Measurements from ENCODE around the gene MALAT1.
"Not testable (repeated sequence)": the region's sequence is repeated elsewhere in the genome, so short reads cannot be mapped to it uniquely, and the experiment has no call there.

The MALAT1 gene

GRCh38 chr11:65505466-65506289, 6.8 kb downstream of the MALAT1 start:
- peaks cover 85% of the 10 kb centered on the region for H3F3A ChIP-seq (ENCODE audit: insufficient read depth)
- no peak overlapping the region for H2AFZ ChIP-seq (ENCODE audit: low read depth, low read length, severe bottlenecking)
- H3K4me2 ChIP-seq (ENCODE audit: low read depth, low read length, poor library complexity, severe bottlenecking), result peak overlapping the region; percentile 86
- H3K9me2 ChIP-seq (replicated peaks; ENCODE audit: insufficient read depth, low read length), result no peaks in the 10 kb centered on the region
- H3K27ac ChIP-seq (ENCODE audit: low read depth, low read length), result peak overlapping the region; percentile 98
- no peaks in the 10 kb centered on the region for H3K27me3 ChIP-seq (ENCODE audit: low read length)
- H3K9ac ChIP-seq (ENCODE audit: low read length), result no peak overlapping the region
- no peak for TF ChIP-seq EZH2phosphoT487 (conservative IDR thresholded peaks at IDR 0.05; ENCODE audit: low read length)
- TF ChIP-seq, protein P1, sequence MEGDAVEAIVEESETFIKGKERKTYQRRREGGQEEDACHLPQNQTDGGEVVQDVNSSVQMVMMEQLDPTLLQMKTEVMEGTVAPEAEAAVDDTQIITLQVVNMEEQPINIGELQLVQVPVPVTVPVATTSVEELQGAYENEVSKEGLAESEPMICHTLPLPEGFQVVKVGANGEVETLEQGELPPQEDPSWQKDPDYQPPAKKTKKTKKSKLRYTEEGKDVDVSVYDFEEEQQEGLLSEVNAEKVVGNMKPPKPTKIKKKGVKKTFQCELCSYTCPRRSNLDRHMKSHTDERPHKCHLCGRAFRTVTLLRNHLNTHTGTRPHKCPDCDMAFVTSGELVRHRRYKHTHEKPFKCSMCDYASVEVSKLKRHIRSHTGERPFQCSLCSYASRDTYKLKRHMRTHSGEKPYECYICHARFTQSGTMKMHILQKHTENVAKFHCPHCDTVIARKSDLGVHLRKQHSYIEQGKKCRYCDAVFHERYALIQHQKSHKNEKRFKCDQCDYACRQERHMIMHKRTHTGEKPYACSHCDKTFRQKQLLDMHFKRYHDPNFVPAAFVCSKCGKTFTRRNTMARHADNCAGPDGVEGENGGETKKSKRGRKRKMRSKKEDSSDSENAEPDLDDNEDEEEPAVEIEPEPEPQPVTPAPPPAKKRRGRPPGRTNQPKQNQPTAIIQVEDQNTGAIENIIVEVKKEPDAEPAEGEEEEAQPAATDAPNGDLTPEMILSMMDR (IDR thresholded peaks at IDR 0.05; ENCODE audit: insufficient read depth, low read length, poor library complexity, severe bottlenecking), result no peak
- H3K79me2 ChIP-seq (ENCODE audit: insufficient read depth, low read length), result peaks cover 49% of the 10 kb centered on the region
- H3K36me3 ChIP-seq (ENCODE audit: low read length), result peaks cover 57% of the 10 kb centered on the region
- no peaks in the 10 kb centered on the region for H3K9me3 ChIP-seq (ENCODE audit: insufficient read depth, low read length)
- no peak overlapping the region for H3K4me3 ChIP-seq (ENCODE audit: insufficient read depth, low read length, poor library complexity, severe bottlenecking)
- H4K20me1 ChIP-seq (ENCODE audit: low read depth, low read length), result peaks cover 50% of the 10 kb centered on the region

- no peaks in the 10 kb centered on the region for H3K9me2 ChIP-seq (replicated peaks; ENCODE audit: insufficient read depth, low read length)
- H3K27me3 ChIP-seq (ENCODE audit: low read length), result no peaks in the 10 kb centered on the region
- H3F3A ChIP-seq (ENCODE audit: insufficient read depth), result peaks cover 78% of the 10 kb centered on the region
- peaks cover 45% of the 10 kb centered on the region for H4K20me1 ChIP-seq (ENCODE audit: low read depth, low read length)
- H2AFZ ChIP-seq (ENCODE audit: low read depth, low read length, severe bottlenecking), result no peak overlapping the region
- peak overlapping the region; percentile 86 for H3K4me2 ChIP-seq (ENCODE audit: low read depth, low read length, poor library complexity, severe bottlenecking)
- TF ChIP-seq, protein P1 (IDR thresholded peaks at IDR 0.05; ENCODE audit: insufficient read depth, low read length, poor library complexity, severe bottlenecking), result no peak
- no peak for TF ChIP-seq EZH2phosphoT487 (conservative IDR thresholded peaks at IDR 0.05; ENCODE audit: low read length)
- peak overlapping the region; percentile 67 for H3K27ac ChIP-seq (ENCODE audit: low read depth, low read length)
- H3K36me3 ChIP-seq (ENCODE audit: low read length), result peaks cover 50% of the 10 kb centered on the region
- no peak overlapping the region for H3K4me3 ChIP-seq (ENCODE audit: insufficient read depth, low read length, poor library complexity, severe bottlenecking)
- H3K9me3 ChIP-seq (ENCODE audit: insufficient read depth, low read length), result no peaks in the 10 kb centered on the region
- H3K79me2 ChIP-seq (ENCODE audit: insufficient read depth, low read length), result peaks cover 43% of the 10 kb centered on the region
- no peak overlapping the region for H3K9ac ChIP-seq (ENCODE audit: low read length)
Measured at GRCh38 chr11:65506290-65506771, 7.5 kb downstream of the MALAT1 start.

- H3K9me2 ChIP-seq (replicated peaks; ENCODE audit: insufficient read depth, low read length), result no peaks in the 10 kb centered on the region
- no peak for TF ChIP-seq EZH2phosphoT487 (conservative IDR thresholded peaks at IDR 0.05; ENCODE audit: low read length)
- TF ChIP-seq, protein P1 (IDR thresholded peaks at IDR 0.05; ENCODE audit: insufficient read depth, low read length, poor library complexity, severe bottlenecking), result no peak
- H3F3A ChIP-seq (ENCODE audit: insufficient read depth), result peaks cover 72% of the 10 kb centered on the region
- H3K4me2 ChIP-seq (ENCODE audit: low read depth, low read length, poor library complexity, severe bottlenecking), result no peak overlapping the region
- H3K36me3 ChIP-seq (ENCODE audit: low read length), result peaks cover 44% of the 10 kb centered on the region
- no peaks in the 10 kb centered on the region for H3K9me3 ChIP-seq (ENCODE audit: insufficient read depth, low read length)
- H2AFZ ChIP-seq (ENCODE audit: low read depth, low read length, severe bottlenecking), result no peak overlapping the region
- H3K27me3 ChIP-seq (ENCODE audit: low read length), result no peaks in the 10 kb centered on the region
- H3K79me2 ChIP-seq (ENCODE audit: insufficient read depth, low read length), result peaks cover 37% of the 10 kb centered on the region
- H3K27ac ChIP-seq (ENCODE audit: low read depth, low read length), result peak overlapping the region; percentile 67
- H4K20me1 ChIP-seq (ENCODE audit: low read depth, low read length), result peaks cover 39% of the 10 kb centered on the region
- no peak overlapping the region for H3K9ac ChIP-seq (ENCODE audit: low read length)
- H3K4me3 ChIP-seq (ENCODE audit: insufficient read depth, low read length, poor library complexity, severe bottlenecking), result no peak overlapping the region
Measured at GRCh38 chr11:65506772-65507505, 8.1 kb downstream of the MALAT1 start.

DNA sequence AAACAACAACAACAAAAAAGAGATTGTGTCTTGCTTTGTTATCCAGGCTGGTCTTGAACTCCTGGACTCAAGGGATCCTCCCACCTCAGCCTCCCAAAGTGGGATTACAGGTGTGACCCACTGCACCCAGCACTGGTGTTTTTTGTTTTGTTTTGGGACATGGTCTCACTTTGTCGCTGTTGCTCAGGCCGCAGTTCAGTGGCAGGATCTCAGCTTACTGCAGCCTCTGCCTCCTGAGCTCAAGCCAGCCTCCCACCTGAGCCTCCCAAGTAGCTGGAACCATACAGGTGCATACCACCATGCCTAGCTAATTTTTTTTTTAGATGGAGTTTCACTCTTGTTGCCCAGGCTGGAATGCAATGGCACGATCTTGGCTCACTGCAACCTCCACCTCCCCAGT, 13.5 kb downstream of the MALAT1 start:
- H4K20me1 ChIP-seq (ENCODE audit: low read depth, low read length); H3K9me2 ChIP-seq (replicated peaks; ENCODE audit: insufficient read depth, low read length); H3K79me2 ChIP-seq (ENCODE audit: insufficient read depth, low read length); H3K27me3 ChIP-seq (ENCODE audit: low read length); H3K4me2 ChIP-seq (ENCODE audit: low read depth, low read length, poor library complexity, severe bottlenecking); H3K4me3 ChIP-seq (ENCODE audit: insufficient read depth, low read length, poor library complexity, severe bottlenecking); H3K36me3 ChIP-seq (ENCODE audit: low read length); H3K9me3 ChIP-seq (ENCODE audit: insufficient read depth, low read length); H2AFZ ChIP-seq (ENCODE audit: low read depth, low read length, severe bottlenecking); H3K9ac ChIP-seq (ENCODE audit: low read length); H3K27ac ChIP-seq (ENCODE audit: low read depth, low read length): not testable (repeated sequence)
- peaks cover 29% of the 10 kb centered on the region for H3F3A ChIP-seq (ENCODE audit: insufficient read depth)

Measured in SU-DHL-6 (cell line).